Measurements from ENCODE around the gene OGFRL1.
A peak's percentile ranks its signal among the peaks of the same experiment; 100 is the strongest.

OGFRL1 gene

DNA sequence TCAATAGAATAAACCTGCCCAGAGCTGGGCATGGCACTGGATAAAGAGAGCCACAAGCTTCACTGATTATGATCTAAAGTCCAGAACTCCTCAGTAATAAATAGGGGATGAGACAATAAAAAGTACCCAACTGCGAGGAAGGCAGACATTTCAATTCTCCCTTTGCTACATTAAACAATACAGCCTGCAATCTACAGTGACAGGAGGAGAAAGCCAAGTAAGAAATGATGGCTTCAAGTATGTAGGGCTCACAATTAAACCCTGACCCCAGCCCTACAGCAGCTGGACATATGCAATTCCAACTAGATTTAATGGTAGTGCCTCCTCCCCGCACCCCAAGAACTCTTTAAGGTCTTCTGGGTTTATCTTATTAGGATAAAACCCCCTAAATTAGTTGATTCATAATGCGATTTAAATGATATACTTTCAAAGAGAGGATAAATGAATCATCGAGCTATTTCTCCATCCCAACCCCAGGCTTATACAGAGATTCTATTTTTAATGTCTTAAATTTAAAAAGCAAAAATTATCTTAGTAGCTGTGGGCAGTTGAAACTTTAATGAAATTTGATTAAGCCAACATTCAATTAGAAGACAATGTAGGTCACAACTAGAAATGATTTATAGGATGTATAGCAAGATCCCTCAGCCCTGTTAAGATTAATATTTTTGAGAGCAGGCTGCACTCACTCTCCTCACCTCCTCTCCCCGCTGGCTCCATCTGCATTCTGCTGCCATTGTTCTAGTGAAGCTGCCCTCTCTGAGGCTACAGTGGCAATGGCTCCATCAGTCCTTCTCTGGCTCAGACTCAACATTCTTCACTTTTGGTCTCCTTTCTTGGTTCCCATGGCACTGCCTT is 57.1 kb downstream of the OGFRL1 start:
- FAIRE-seq (no peak), DNase-seq (ENCODE audit: insufficient read length, low spot score) (no peak)
- no peak for TF ChIP-seq CTCF (IDR thresholded peaks at IDR 0.05; ENCODE audit: insufficient read depth, missing control alignments)

- no peak for TF ChIP-seq CTCF (IDR thresholded peaks at IDR 0.05; ENCODE audit: insufficient read depth, missing control alignments)
- FAIRE-seq: no peak
- DNase-seq (ENCODE audit: insufficient read length, low spot score): no peak
These were observed 57.7 kb downstream of the OGFRL1 start for GRCh38 chr6:71346334-71346694.

GRCh38 chr6:71347119-71347518 is 58.5 kb downstream of the OGFRL1 start:
- FAIRE-seq (no peak), DNase-seq (ENCODE audit: insufficient read length, low spot score) (no peak)
- no peak for TF ChIP-seq CTCF (IDR thresholded peaks at IDR 0.05; ENCODE audit: insufficient read depth, missing control alignments)

- DNase-seq (ENCODE audit: insufficient read length, low spot score) (no peak), FAIRE-seq (peak; percentile 55)
- TF ChIP-seq CTCF (IDR thresholded peaks at IDR 0.05; ENCODE audit: insufficient read depth, missing control alignments): peak; percentile 58
These were observed 60.8 kb downstream of the OGFRL1 start for GRCh38 chr6:71349395-71349794.

GRCh38 chr6:71349976-71350615 is 61.5 kb downstream of the OGFRL1 start:
- TF ChIP-seq CTCF (IDR thresholded peaks at IDR 0.05; ENCODE audit: insufficient read depth, missing control alignments): no peak
- FAIRE-seq (no peak), DNase-seq (ENCODE audit: insufficient read length, low spot score) (no peak)

GRCh38 chr6:71351190-71351589 is 62.6 kb downstream of the OGFRL1 start:
- no peak for TF ChIP-seq CTCF (IDR thresholded peaks at IDR 0.05; ENCODE audit: insufficient read depth, missing control alignments)
- no peak for FAIRE-seq

More at GRCh38 chr6:71351190-71351589, 62.6 kb downstream of the OGFRL1 start:
- DNase-seq (ENCODE audit: insufficient read length, low spot score): no peak

Measured in D721Med (cell line).